Measurements from ENCODE around the gene MMP17.

Gene MMP17

GRCh38 chr12:131795064-131795463, 33.1 kb upstream of the MMP17 start:
- Mint-ChIP-seq H3K27ac (no peak overlapping the region), H3K4me1 (ENCODE audit: low read depth) (no peaks in the 10 kb centered on the region), H3K4me3 (no peak overlapping the region), H3K27me3 (no peaks in the 10 kb centered on the region), H3K36me3 (ENCODE audit: low read depth) (peaks cover 99% of the 10 kb centered on the region), H3K9me3 (no peaks in the 10 kb centered on the region)
- intact Hi-C loops (cut with micrococcal nuclease) = no loop called here

- intact Hi-C loops (cut with micrococcal nuclease) = no loop called here
- Mint-ChIP-seq H3K9me3 (no peaks in the 10 kb centered on the region), H3K27ac (no peak overlapping the region), H3K27me3 (no peaks in the 10 kb centered on the region), H3K4me1 (ENCODE audit: low read depth) (no peaks in the 10 kb centered on the region), H3K36me3 (ENCODE audit: low read depth) (peaks cover 99% of the 10 kb centered on the region), H3K4me3 (no peak overlapping the region)
Measured at GRCh38 chr12:131795690-131796410, 32.3 kb upstream of the MMP17 start.

- Mint-ChIP-seq H3K27me3 (no peaks in the 10 kb centered on the region), H3K9me3 (no peaks in the 10 kb centered on the region), H3K4me1 (ENCODE audit: low read depth) (no peaks in the 10 kb centered on the region), H3K27ac (no peak overlapping the region), H3K36me3 (ENCODE audit: low read depth) (peaks cover 99% of the 10 kb centered on the region), H3K4me3 (no peak overlapping the region)
- intact Hi-C loops (cut with micrococcal nuclease) = no loop called here
Measured at GRCh38 chr12:131796411-131796736, 31.8 kb upstream of the MMP17 start.

GRCh38 chr12:131796754-131797587, 31.2 kb upstream of the MMP17 start:
- no peak overlapping the region for H3K27ac Mint-ChIP-seq
- intact Hi-C loops (cut with micrococcal nuclease) = no loop called here
- H3K4me1 Mint-ChIP-seq (ENCODE audit: low read depth) = no peaks in the 10 kb centered on the region
- H3K9me3 Mint-ChIP-seq = no peaks in the 10 kb centered on the region
- H3K27me3 Mint-ChIP-seq = no peaks in the 10 kb centered on the region
- peaks cover 99% of the 10 kb centered on the region for H3K36me3 Mint-ChIP-seq (ENCODE audit: low read depth)
- no peak overlapping the region for H3K4me3 Mint-ChIP-seq

GRCh38 chr12:131797588-131797934, 30.6 kb upstream of the MMP17 start:
- Mint-ChIP-seq H3K27ac (no peak overlapping the region), H3K4me3 (no peak overlapping the region), H3K27me3 (no peaks in the 10 kb centered on the region), H3K4me1 (ENCODE audit: low read depth) (no peaks in the 10 kb centered on the region), H3K36me3 (ENCODE audit: low read depth) (peaks cover 100% of the 10 kb centered on the region), H3K9me3 (no peaks in the 10 kb centered on the region)
- intact Hi-C loops (cut with micrococcal nuclease) = no loop called here

GRCh38 chr12:131799195-131799594, 29.0 kb upstream of the MMP17 start:
- Mint-ChIP-seq H3K27ac (no peak overlapping the region), H3K36me3 (ENCODE audit: low read depth) (peaks cover 92% of the 10 kb centered on the region), H3K4me1 (ENCODE audit: low read depth) (peaks cover 9% of the 10 kb centered on the region), H3K27me3 (no peaks in the 10 kb centered on the region), H3K4me3 (no peak overlapping the region), H3K9me3 (no peaks in the 10 kb centered on the region)
- intact Hi-C loops (cut with micrococcal nuclease) = no loop called here

- Mint-ChIP-seq H3K27ac (no peak overlapping the region), H3K4me1 (ENCODE audit: low read depth) (peaks cover 10% of the 10 kb centered on the region), H3K4me3 (no peak overlapping the region), H3K36me3 (ENCODE audit: low read depth) (peaks cover 84% of the 10 kb centered on the region), H3K9me3 (no peaks in the 10 kb centered on the region), H3K27me3 (no peaks in the 10 kb centered on the region)
- intact Hi-C loops (cut with micrococcal nuclease) = no loop called here
Measured at GRCh38 chr12:131799828-131800593, 28.2 kb upstream of the MMP17 start.

- H3K36me3 Mint-ChIP-seq (ENCODE audit: low read depth) = peaks cover 77% of the 10 kb centered on the region
- H3K4me3 Mint-ChIP-seq = no peak overlapping the region
Measured at GRCh38 chr12:131800594-131801135, 27.5 kb upstream of the MMP17 start.

GRCh38 chr12:131801254-131801866, 26.8 kb upstream of the MMP17 start:
- Mint-ChIP-seq H3K27me3 (no peaks in the 10 kb centered on the region), H3K36me3 (ENCODE audit: low read depth) (peaks cover 70% of the 10 kb centered on the region), H3K9me3 (no peaks in the 10 kb centered on the region), H3K4me3 (no peak overlapping the region), H3K4me1 (ENCODE audit: low read depth) (peaks cover 16% of the 10 kb centered on the region), H3K27ac (no peak overlapping the region)
- intact Hi-C loops (cut with micrococcal nuclease) = no loop called here

More at GRCh38 chr12:131800594-131801135, 27.5 kb upstream of the MMP17 start:
- Mint-ChIP-seq H3K27ac (no peak overlapping the region), H3K4me1 (ENCODE audit: low read depth) (peaks cover 10% of the 10 kb centered on the region), H3K9me3 (no peaks in the 10 kb centered on the region), H3K27me3 (no peaks in the 10 kb centered on the region)
- intact Hi-C loops (cut with micrococcal nuclease) = no loop called here

GRCh38 chr12:131803961-131804521, 24.2 kb upstream of the MMP17 start:
- intact Hi-C loops (cut with micrococcal nuclease) = no loop called here
- Mint-ChIP-seq H3K36me3 (ENCODE audit: low read depth) (peaks cover 43% of the 10 kb centered on the region), H3K27me3 (no peaks in the 10 kb centered on the region), H3K4me3 (peak overlapping the region; percentile 50), H3K9me3 (no peaks in the 10 kb centered on the region), H3K27ac (peak overlapping the region; percentile 91), H3K4me1 (ENCODE audit: low read depth) (peaks cover 26% of the 10 kb centered on the region)

GRCh38 chr12:131805421-131805820, 22.8 kb upstream of the MMP17 start:
- no peak overlapping the region for H3K4me3 Mint-ChIP-seq
- H3K36me3 Mint-ChIP-seq (ENCODE audit: low read depth) = peaks cover 30% of the 10 kb centered on the region
- H3K27me3 Mint-ChIP-seq = no peaks in the 10 kb centered on the region
- no peaks in the 10 kb centered on the region for H3K9me3 Mint-ChIP-seq
- peaks cover 26% of the 10 kb centered on the region for H3K4me1 Mint-ChIP-seq (ENCODE audit: low read depth)
- no peak overlapping the region for H3K27ac Mint-ChIP-seq
- intact Hi-C loops (cut with micrococcal nuclease) = no loop called here

- H3K27me3 Mint-ChIP-seq = no peaks in the 10 kb centered on the region
- H3K9me3 Mint-ChIP-seq = no peaks in the 10 kb centered on the region
- H3K4me3 Mint-ChIP-seq = no peak overlapping the region
- intact Hi-C loops (cut with micrococcal nuclease) = no loop called here
- H3K4me1 Mint-ChIP-seq (ENCODE audit: low read depth) = peaks cover 26% of the 10 kb centered on the region
- H3K36me3 Mint-ChIP-seq (ENCODE audit: low read depth) = peaks cover 17% of the 10 kb centered on the region
- H3K27ac Mint-ChIP-seq = no peak overlapping the region
Measured at GRCh38 chr12:131806674-131807073, 21.5 kb upstream of the MMP17 start.

- Mint-ChIP-seq H3K36me3 (ENCODE audit: low read depth) (peaks cover 8% of the 10 kb centered on the region), H3K27me3 (no peaks in the 10 kb centered on the region), H3K27ac (peak overlapping the region; percentile 73), H3K4me3 (peak overlapping the region; percentile 66), H3K4me1 (ENCODE audit: low read depth) (peaks cover 20% of the 10 kb centered on the region), H3K9me3 (peaks cover 9% of the 10 kb centered on the region)
- intact Hi-C loops (cut with micrococcal nuclease) = no loop called here
Measured at GRCh38 chr12:131808744-131809371, 19.3 kb upstream of the MMP17 start.

Data from dendritic cell treated with granulocyte-macrophage colony-stimulating factor and Interleukin-4, amounts not matched to agents 40 ng/mL and 50 ng/mL, for 4 days (primary cell).